ENCODE measurements around the gene MRPL22. TPM values are rescaled to one million over a fixed set of nuclear protein-coding genes. Genes with fewer than 3 reads are reported as not detected.
"Not testable (repeated sequence)": the region's sequence is repeated elsewhere in the genome, so short reads cannot be mapped to it uniquely, and the experiment has no call there.

Gene MRPL22
- total and polyA plus RNA-seq, 4 donors: 12.5 to 57.3 (median 20.9) TPM

DNA sequence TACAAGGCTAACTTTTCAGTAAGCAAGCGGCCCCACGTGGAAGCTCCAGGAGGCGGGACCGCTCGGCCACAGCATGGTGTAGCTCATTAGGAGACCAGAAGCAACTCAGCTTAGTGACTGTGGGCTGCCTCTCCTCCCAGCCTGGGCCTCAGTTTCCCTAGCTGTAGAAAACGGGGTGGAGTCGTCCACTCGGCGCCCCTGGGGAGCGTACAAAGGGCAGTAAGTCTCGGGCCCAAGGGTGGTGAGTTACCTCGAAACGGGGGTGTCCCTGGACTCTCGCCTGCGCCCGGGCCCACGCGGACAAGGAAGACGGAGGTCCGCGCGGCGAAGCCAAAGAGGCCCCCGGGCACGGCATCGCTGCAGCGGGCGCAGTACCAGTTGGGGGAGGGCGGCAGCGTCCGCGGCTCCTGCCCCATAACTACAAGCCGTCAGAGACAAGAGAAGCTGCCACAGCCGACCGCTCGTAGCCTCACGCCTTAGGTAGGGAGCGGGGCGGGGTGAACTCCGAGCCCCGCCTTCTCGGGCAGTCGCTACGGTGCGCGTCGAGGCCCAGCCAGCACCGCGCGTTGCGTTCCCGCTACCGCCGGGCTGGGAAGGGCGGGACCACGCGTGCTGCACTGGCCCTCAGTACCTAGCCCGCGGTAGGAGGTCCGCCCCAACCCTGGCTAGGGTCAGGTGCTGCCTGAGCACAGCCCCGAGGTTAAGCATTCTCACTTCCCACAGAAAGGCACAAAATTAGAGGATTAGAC, 3.0 kb upstream of the MRPL22 start, which contains the start of gene GEMIN5 (continued):
- no peak for TF ChIP-seq HNF4A (conservative IDR thresholded peaks at IDR 0.05)
- TF ChIP-seq, protein P1, sequence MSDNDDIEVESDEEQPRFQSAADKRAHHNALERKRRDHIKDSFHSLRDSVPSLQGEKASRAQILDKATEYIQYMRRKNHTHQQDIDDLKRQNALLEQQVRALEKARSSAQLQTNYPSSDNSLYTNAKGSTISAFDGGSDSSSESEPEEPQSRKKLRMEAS (IDR thresholded peaks at IDR 0.05): peak; percentile 62
- no peak for TF ChIP-seq EGR1 (IDR thresholded peaks at IDR 0.05; ENCODE audit: low read depth in 2 of 2)
- no peak for TF ChIP-seq HNF4G (IDR thresholded peaks at IDR 0.05)

- 93% methylated on average over 5 of the region's 5 CpGs for WGBS
- not testable (repeated sequence) for H3K9me3 ChIP-seq (ENCODE audit: control insufficient read depth in 4 of 4, low read length in 3 of 4); H3K9ac ChIP-seq (ENCODE audit: low read depth in 1 of 2, low read length in 2 of 2); H3K4me3 ChIP-seq (ENCODE audit: low read depth in 1 of 3, low read length in 3 of 3); DNase-seq (ENCODE audit: low spot score); H3K27ac ChIP-seq (ENCODE audit: low read depth in 1 of 2, low read length in 2 of 2); H3K27me3 ChIP-seq (ENCODE audit: control insufficient read depth in 4 of 4, insufficient read depth in 4 of 4, low read length in 3 of 4)
- H3K4me1 ChIP-seq (ENCODE audit: control insufficient read depth in 4 of 4, insufficient read depth in 4 of 4, low read length in 3 of 4): peaks cover 2 to 33% (median 28%) of the 10 kb centered on the region in 4 donors
- H3K36me3 ChIP-seq (ENCODE audit: control insufficient read depth in 4 of 4, insufficient read depth in 3 of 4, low read depth in 1 of 4, low read length in 3 of 4): peaks cover 0 to 10% (median 0%) of the 10 kb centered on the region in 4 donors
Observed at GRCh38 chr5:154939387-154939786, 1.5 kb upstream of the MRPL22 start.

GRCh38 chr5:154940375-154940771, 500 bp upstream of the MRPL22 start:
- DNase-seq (ENCODE audit: low spot score): no peak
- Histone ChIP-seq H3K4me1 (ENCODE audit: control insufficient read depth in 4 of 4, insufficient read depth in 4 of 4, low read length in 3 of 4) (peaks cover 2 to 33% (median 29%) of the 10 kb centered on the region in 4 donors), H3K27ac (ENCODE audit: low read depth in 1 of 2, low read length in 2 of 2) (peak overlapping the region; percentile 61 to 69)

More at GRCh38 chr5:154940375-154940771, 500 bp upstream of the MRPL22 start:
- Histone ChIP-seq H3K9ac (ENCODE audit: low read depth in 1 of 2, low read length in 2 of 2) (peak overlapping the region; percentile 78 to 99), H3K4me3 (ENCODE audit: low read depth in 1 of 3, low read length in 3 of 3) (peak overlapping the region; percentile 78 to 99 (median 84)), H3K27me3 (ENCODE audit: control insufficient read depth in 4 of 4, insufficient read depth in 4 of 4, low read length in 3 of 4) (no peaks in the 10 kb centered on the region), H3K36me3 (ENCODE audit: control insufficient read depth in 4 of 4, insufficient read depth in 3 of 4, low read depth in 1 of 4, low read length in 3 of 4) (peaks cover 0 to 2% (median 0%) of the 10 kb centered on the region in 4 donors), H3K9me3 (ENCODE audit: control insufficient read depth in 4 of 4, low read length in 3 of 4) (no peaks in the 10 kb centered on the region)
- no peak for TF ChIP-seq EGR1 (IDR thresholded peaks at IDR 0.05; ENCODE audit: low read depth in 2 of 2)
- no peak for TF ChIP-seq GABPA (IDR thresholded peaks at IDR 0.05 in 1 of 2, conservative IDR thresholded peaks at IDR 0.05 in 1 of 2)
- TF ChIP-seq, protein P2, sequence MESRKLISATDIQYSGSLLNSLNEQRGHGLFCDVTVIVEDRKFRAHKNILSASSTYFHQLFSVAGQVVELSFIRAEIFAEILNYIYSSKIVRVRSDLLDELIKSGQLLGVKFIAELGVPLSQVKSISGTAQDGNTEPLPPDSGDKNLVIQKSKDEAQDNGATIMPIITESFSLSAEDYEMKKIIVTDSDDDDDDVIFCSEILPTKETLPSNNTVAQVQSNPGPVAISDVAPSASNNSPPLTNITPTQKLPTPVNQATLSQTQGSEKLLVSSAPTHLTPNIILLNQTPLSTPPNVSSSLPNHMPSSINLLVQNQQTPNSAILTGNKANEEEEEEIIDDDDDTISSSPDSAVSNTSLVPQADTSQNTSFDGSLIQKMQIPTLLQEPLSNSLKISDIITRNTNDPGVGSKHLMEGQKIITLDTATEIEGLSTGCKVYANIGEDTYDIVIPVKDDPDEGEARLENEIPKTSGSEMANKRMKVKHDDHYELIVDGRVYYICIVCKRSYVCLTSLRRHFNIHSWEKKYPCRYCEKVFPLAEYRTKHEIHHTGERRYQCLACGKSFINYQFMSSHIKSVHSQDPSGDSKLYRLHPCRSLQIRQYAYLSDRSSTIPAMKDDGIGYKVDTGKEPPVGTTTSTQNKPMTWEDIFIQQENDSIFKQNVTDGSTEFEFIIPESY (IDR thresholded peaks at IDR 0.05): no peak
- TF ChIP-seq RXRA (IDR thresholded peaks at IDR 0.05): no peak
- no peak for TF ChIP-seq NR2F2 (IDR thresholded peaks at IDR 0.05)
- no peak for TF ChIP-seq FOXA2 (IDR thresholded peaks at IDR 0.05)
- no peak for TF ChIP-seq SP1 (IDR thresholded peaks at IDR 0.05)
- no peak for TF ChIP-seq CTCF (IDR thresholded peaks at IDR 0.05; ENCODE audit: low read depth, low read length, missing input control)
- no peak for TF ChIP-seq HNF4A (conservative IDR thresholded peaks at IDR 0.05)
- TF ChIP-seq REST (IDR thresholded peaks at IDR 0.05): no peak
- no peak for TF ChIP-seq FOXA1 (IDR thresholded peaks at IDR 0.05)
- WGBS: 82% methylated on average over 9 of the region's 9 CpGs

Measured in liver (tissue), 9 donors.